Adrenal gland (tissue), 12 donors: ENCODE results near the gene COPZ2. TPM values are rescaled to one million over a fixed set of nuclear protein-coding genes. Genes with fewer than 3 reads are reported as not detected.
"Not testable (repeated sequence)": the region's sequence is repeated elsewhere in the genome, so short reads cannot be mapped to it uniquely, and the experiment has no call there.

Experiments used
- DNase-seq, 7 donors: peaks; one replicate each; pipeline ENCODE4 v3.0.0-alpha.2; 2019 to 2020
- H3K27ac ChIP-seq, 5 donors: fragments of 200-600 bp; sonication (generic) in 4 of 5; 1 replicate in 3 of 5; 2 replicates in 2 of 5; pipeline versions ENCODE4 v1.5.1 to v1.8.0; 2016 to 2020; ENCODE audit warnings: mild to moderate bottlenecking in 1 of 5
- H3K27me3 ChIP-seq: fragments of 200-600 bp; 2 replicates; pipeline ENCODE4 v1.8.0; 2021
- H3K36me3 ChIP-seq, 2 donors: fragments of 200-600 bp; replicated peaks in 1 of 2; 1 replicate in 1 of 2; 2 replicates in 1 of 2; pipeline versions ENCODE4 v1.5.1 to v1.8.0; 2018 to 2022
- H3K4me1 ChIP-seq, 2 donors: fragments of 200-600 bp; replicated peaks in 1 of 2; 1 replicate in 1 of 2; 2 replicates in 1 of 2; pipeline versions ENCODE4 v1.5.1 to v1.8.0; 2018 to 2021
- H3K4me3 ChIP-seq, 4 donors: fragments of 200-600 bp; sonication (generic) in 3 of 4; one replicate each; pipeline ENCODE4 v1.5.1; 2016 to 2018
- H3K9me3 ChIP-seq, 3 donors: fragments of 200-600 bp; sonication (generic) in 1 of 3; replicated peaks in 1 of 3; 1 replicate in 2 of 3; 2 replicates in 1 of 3; pipeline versions ENCODE4 v1.5.1 to v1.8.0; 2016 to 2021
- POLR2A ChIP-seq, 2 donors: fragments of 450-650 bp; IDR thresholded peaks; one replicate each; pipeline ENCODE4 v1.6.1; 2017; ENCODE audit warnings: antibody characterized with exemption in 2 of 2, mild to moderate bottlenecking in 2 of 2, moderate library complexity in 1 of 2
- WGBS, 4 donors: extraction: QIAGEN DNeasy Blood & Tissue Kit in 2 of 4; methylation state at CpG; one replicate each; pipeline versions ENCODE4 v1.1.5 to v1.1.7; 2013 to 2017; 5-methylcytosine and 5-hydroxymethylcytosine counted together
- intact Hi-C, 2 donors: fragments of 100-400 bp; cut with DNase I; formaldehyde crosslinking; loops; one replicate each; pipeline versions ENCODE4 v1.14.1 to v1.15.0; 2022 to 2023
- polyA plus RNA-seq, 3 donors: library from polyadenylated mRNA; stranded (reverse); fragments of 200-250 nt in 2 of 3; fragments of 350-450 nt in 1 of 3; fragmentation: Illumina TruSeq in 1 of 3; extraction: RNeasy Lipid Tissue Mini Kit (QIAGEN cat#74804) in 1 of 3; gene quantifications; one replicate each; pipeline ENCODE4 v1.2.3, GENCODE V29; 2013 to 2014
- total RNA-seq, 9 donors: library from RNA; depleted of rRNA in 4 of 9; stranded (reverse); fragments of >200 nt in 4 of 9; fragments of 120-200 nt in 1 of 9; fragmentation: NEBNext Ultra II Directional in 1 of 9; extraction: Animal tissue kit (Norgen Biotek cat#: 25700) in 1 of 9; gene quantifications; one replicate each; pipeline versions ENCODE4 v1.1.0 to v1.2.4, GENCODE V29; 2013 to 2023
- TF ChIP-seq, protein P1 (sequence below), 6 experiments: fragments of 450-650 bp in 4 of 6; fragments of 200-600 bp in 2 of 6; sonication (generic) in 1 of 6; IDR thresholded peaks; 1 replicate in 5 of 6; 2 replicates in 1 of 6; pipeline versions ENCODE4 v1.5.1 to v1.8.0; 2016 to 2021; ENCODE audit warnings: antibody characterized with exemption in 6 of 6, mild to moderate bottlenecking in 2 of 6, moderate library complexity in 1 of 6
- donor health status: healthy with polysubstance abuse.
- donor health status: Bipolar disorder and iron deficiency.
- donor health status: DM: yes; HTN: yes; CAD: no.
- donor health status: DM: no; HTN: no; CAD: no.
- donor health status: DM: no; HTN: no; CAD: no.
- donor health status: DM: yes; HTN: yes; CAD: no.

The COPZ2 gene
- total and polyA plus RNA-seq, 12 donors: 16.3 to 60.1 (median 42.4) TPM

DNA sequence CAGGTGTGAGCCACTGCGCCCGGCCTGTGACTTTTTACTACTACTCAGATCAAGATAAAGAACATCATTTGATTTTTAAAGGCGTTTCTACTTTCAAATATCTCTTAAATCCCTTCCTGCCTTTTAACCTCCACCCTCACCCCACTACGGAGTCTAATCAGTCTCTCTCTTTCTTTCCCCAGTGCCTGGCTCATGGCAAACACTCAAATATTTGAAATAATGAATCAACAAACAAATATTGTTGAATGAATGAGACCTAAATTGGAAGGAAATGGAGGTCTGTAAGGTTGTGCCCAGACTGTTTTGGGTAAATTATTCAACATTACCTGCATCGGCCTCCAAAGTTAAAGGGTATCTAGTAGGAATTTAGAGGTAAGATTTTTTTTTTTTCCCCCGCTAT, 14.7 kb downstream of the COPZ2 start:
- no peak for DNase-seq
- Histone ChIP-seq H3K9me3 (no peaks in the 10 kb centered on the region), H3K27ac (peak overlapping the region in 1 of 5 donors; percentile 85), H3K27me3 (no peaks in the 10 kb centered on the region), H3K4me3 (no peak overlapping the region), H3K36me3 (no peaks in the 10 kb centered on the region), H3K4me1 (peaks cover 30 to 37% of the 10 kb centered on the region in 2 donors)
- 51 to 65% (median 59%) methylated on average over 6 of the region's 6 CpGs for WGBS, 4 donors
- TF ChIP-seq, protein P1, sequence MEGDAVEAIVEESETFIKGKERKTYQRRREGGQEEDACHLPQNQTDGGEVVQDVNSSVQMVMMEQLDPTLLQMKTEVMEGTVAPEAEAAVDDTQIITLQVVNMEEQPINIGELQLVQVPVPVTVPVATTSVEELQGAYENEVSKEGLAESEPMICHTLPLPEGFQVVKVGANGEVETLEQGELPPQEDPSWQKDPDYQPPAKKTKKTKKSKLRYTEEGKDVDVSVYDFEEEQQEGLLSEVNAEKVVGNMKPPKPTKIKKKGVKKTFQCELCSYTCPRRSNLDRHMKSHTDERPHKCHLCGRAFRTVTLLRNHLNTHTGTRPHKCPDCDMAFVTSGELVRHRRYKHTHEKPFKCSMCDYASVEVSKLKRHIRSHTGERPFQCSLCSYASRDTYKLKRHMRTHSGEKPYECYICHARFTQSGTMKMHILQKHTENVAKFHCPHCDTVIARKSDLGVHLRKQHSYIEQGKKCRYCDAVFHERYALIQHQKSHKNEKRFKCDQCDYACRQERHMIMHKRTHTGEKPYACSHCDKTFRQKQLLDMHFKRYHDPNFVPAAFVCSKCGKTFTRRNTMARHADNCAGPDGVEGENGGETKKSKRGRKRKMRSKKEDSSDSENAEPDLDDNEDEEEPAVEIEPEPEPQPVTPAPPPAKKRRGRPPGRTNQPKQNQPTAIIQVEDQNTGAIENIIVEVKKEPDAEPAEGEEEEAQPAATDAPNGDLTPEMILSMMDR (IDR thresholded peaks at IDR 0.05): no peak
- no peak for TF ChIP-seq POLR2A (IDR thresholded peaks at IDR 0.05)
- intact Hi-C loops: loop anchor here in 1 of 2 donors (10.0 kb wide), 1 partner anchor 592 kb away; the partner anchor contains the start of genes HOXB7 and HOXB8

GRCh38 chr17:48021934-48022333, 15.7 kb downstream of the COPZ2 start:
- DNase-seq: no peak
- no peaks in the 10 kb centered on the region for H3K36me3 ChIP-seq
- H3K9me3 ChIP-seq: no peaks in the 10 kb centered on the region
- intact Hi-C loops: loop anchor here in 1 of 2 donors (10.0 kb wide), 1 partner anchor 593 kb away; the partner anchor contains the start of genes HOXB7 and HOXB8
- WGBS, 4 donors: 46 to 64% (median 51%) methylated on average over 5 of the region's 5 CpGs
- H3K4me1 ChIP-seq: peaks cover 30 to 36% of the 10 kb centered on the region in 2 donors
- no peak overlapping the region for H3K4me3 ChIP-seq
- no peak for TF ChIP-seq POLR2A (IDR thresholded peaks at IDR 0.05)
- TF ChIP-seq, protein P1 (IDR thresholded peaks at IDR 0.05): no peak
- no peak overlapping the region for H3K27ac ChIP-seq
- no peaks in the 10 kb centered on the region for H3K27me3 ChIP-seq

GRCh38 chr17:48017817-48018158, 19.8 kb downstream of the COPZ2 start:
- DNase-seq, H3K27me3 ChIP-seq, H3K36me3 ChIP-seq, H3K4me1 ChIP-seq, H3K4me3 ChIP-seq, H3K9me3 ChIP-seq, H3K27ac ChIP-seq: not testable (repeated sequence)
- intact Hi-C loops: loop anchor here in 1 of 2 donors (5.0 to 10.0 kb wide), 3 partner anchors 40 to 170 kb away; partner anchors contain the start of gene PRR15L
- WGBS, 4 donors: 76 to 91% (median 79%) methylated on average over 4 of the region's 4 CpGs

GRCh38 chr17:48016112-48016511, 21.5 kb downstream of the COPZ2 start:
- WGBS, 4 donors: 73 to 93% (median 84%) methylated on average over 2 of the region's 2 CpGs

More at GRCh38 chr17:48016112-48016511, 21.5 kb downstream of the COPZ2 start:
- H3K4me1 ChIP-seq: peaks cover 4 to 6% of the 10 kb centered on the region in 2 donors
- TF ChIP-seq, protein P1 (IDR thresholded peaks at IDR 0.05): no peak
- no peak for TF ChIP-seq POLR2A (IDR thresholded peaks at IDR 0.05)
- intact Hi-C loops: loop anchor here in 1 of 2 donors (5.0 to 10.0 kb wide), 3 partner anchors 39 to 169 kb away; partner anchors contain the start of gene PRR15L
- H3K36me3 ChIP-seq: no peaks in the 10 kb centered on the region
- H3K4me3 ChIP-seq: no peak overlapping the region
- H3K27ac ChIP-seq: no peak overlapping the region
- H3K9me3 ChIP-seq: no peaks in the 10 kb centered on the region
- peaks cover 3% of the 10 kb centered on the region for H3K27me3 ChIP-seq
- no peak for DNase-seq
